Vagina (tissue), 2 donors: ENCODE results near the gene TBC1D13.

ENCODE experiments used
- CTCF ChIP-seq, 3 experiments: fragments of 450-650 bp in 2 of 3; fragments of 200-600 bp in 1 of 3; sonication (generic) in 1 of 3; IDR thresholded peaks; one replicate each; pipeline ENCODE4 v1.5.1; 2017 to 2019; ENCODE audit warnings: antibody characterized with exemption in 3 of 3, mild to moderate bottlenecking in 2 of 3, moderate library complexity in 2 of 3
- POLR2A ChIP-seq, 2 donors: fragments of 450-650 bp; IDR thresholded peaks; one replicate each; pipeline ENCODE4 v1.6.1; 2017; ENCODE audit warnings: antibody characterized with exemption in 2 of 2, mild to moderate bottlenecking in 2 of 2, moderate library complexity in 2 of 2
- POLR2AphosphoS5 ChIP-seq, 2 donors: sonication (generic); formaldehyde crosslinking; IDR thresholded peaks; one replicate each; pipeline ENCODE4 v1.9.0; 2017; ENCODE audit warnings: antibody characterized with exemption in 2 of 2, mild to moderate bottlenecking in 2 of 2, low read depth in 1 of 2; ENCODE audit not compliant: insufficient read depth in 1 of 2

- TF ChIP-seq CTCF (IDR thresholded peaks at IDR 0.05) (no peak), POLR2AphosphoS5 (IDR thresholded peaks at IDR 0.05; ENCODE audit: insufficient read depth in 1 of 2, low read depth in 1 of 2) (no peak), POLR2A (IDR thresholded peaks at IDR 0.05) (no peak)
Measured at GRCh38 chr9:128835246-128836210, 48.5 kb downstream of the TBC1D13 start.
